ENCODE data around the gene WDR1.

WDR1 gene

GRCh38 chr4:10036807-10037342, 79.7 kb downstream of the WDR1 start:
- DNase-seq, result no peak

DNA sequence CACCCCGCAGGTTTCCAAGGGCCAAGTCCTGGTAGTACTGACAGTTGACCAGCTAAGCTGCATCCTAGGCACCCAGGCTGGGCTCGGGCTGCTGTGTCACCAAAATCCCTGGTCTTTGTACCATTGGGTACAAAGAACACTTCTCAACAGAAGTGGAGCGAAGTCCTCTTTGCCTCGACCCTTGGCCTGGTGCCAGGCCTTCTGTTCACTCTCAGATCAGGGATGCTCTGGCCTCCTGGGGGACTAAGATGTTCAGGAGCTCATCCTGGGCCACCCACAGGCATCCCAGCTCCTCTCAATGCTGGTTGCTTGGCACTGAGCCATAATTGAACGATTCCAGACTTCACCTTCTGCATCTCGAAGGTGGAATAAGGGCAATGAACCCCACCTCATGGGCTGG, 81.5 kb downstream of the WDR1 start:
- DNase-seq, result no peak

GRCh38 chr4:10034612-10035104, 81.9 kb downstream of the WDR1 start:
- DNase-seq, result no peak

GRCh38 chr4:10034136-10034535, 82.5 kb downstream of the WDR1 start:
- no peak for DNase-seq

- DNase-seq, result no peak
Measured at GRCh38 chr4:10033191-10033881, 83.3 kb downstream of the WDR1 start.

- no peak for DNase-seq
Measured at GRCh38 chr4:10032625-10033024, 84.0 kb downstream of the WDR1 start.

- no peak for DNase-seq
Measured at GRCh38 chr4:10031668-10032590, 84.7 kb downstream of the WDR1 start.

DNA sequence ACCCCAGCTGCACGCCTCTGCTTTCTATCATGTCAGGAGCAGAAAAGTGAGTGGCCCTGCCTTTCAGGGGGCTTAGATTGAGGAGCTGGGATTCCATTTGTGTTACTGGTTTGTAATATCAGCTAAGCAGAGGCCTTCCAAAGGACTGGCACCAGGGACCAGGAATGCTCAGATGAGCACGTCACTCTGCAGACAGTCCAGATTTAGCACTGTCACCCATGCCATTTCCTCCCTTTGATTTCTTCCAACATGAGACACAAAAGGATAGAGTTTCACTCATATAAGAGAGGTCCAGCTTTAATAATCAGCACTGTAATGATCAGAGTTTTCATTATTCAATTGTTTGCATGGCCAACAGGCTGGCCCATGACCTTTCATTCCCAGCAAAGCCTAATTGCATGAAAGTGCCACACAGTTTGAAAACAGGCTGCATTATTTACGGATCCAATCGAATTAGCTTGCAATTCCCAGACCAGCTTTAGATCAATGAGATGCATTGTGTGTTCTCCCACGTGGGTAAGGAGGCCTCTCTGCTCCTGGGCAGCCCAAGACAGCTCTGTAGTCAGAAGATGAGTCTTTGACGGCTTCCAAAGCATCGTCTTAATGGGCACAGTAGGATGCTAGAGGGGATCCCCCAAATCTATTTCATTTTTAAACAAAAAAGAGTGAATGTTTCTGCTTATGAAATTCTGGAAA, 85.5 kb downstream of the WDR1 start:
- peak in 5 of 14 donors; percentile 12 to 37 (median 31) for DNase-seq

GRCh38 chr4:10029403-10029802, 87.2 kb downstream of the WDR1 start:
- no peak for DNase-seq

- no peak for DNase-seq
Measured at GRCh38 chr4:10028910-10029309, 87.7 kb downstream of the WDR1 start.

DNA sequence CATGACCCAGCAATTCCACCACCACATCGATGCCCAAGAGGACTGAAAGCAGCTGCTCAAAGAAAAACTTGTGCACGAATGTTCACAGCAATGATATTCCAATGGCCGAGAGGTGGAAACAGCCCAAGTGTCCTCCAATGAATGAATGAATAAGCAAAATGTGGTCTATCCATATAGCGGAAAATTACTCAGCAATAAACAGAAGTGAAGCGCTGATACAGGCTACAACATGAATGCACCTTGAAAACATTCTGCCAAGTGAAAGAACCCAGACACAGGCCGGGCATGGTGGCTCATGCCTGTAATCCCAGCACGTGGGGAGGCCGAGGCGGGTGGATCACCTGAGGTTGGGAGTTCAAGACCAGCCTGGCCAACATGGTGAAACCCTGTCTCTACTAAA, 90.1 kb downstream of the WDR1 start:
- no peak for DNase-seq

DNA sequence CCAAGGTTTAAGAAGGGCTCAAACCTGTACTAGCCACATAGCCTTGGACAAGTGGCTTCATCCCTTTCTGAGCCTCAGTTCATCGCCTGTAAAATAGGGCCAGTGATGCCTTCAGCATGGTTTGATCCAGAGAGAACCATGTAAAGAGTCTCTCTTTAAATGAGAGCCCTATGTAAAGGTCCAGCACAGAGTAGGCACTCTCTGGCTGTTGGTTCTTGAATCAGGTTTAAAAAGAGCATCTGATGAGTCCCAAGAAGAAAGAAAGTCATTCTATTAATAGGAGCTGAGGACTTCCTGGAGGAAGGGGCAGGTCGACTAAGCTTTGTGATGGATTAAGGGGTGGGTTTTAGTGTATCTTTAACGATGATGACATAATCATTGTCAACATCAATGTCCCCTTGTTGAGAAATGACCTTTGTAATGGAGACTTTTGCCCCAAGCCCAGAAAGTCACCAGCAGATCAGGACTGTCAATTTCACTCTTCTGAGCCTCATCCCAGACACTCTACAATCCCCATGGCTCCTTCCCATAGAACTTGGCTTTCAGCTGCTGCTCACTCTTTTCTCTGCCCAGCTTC, 91.3 kb downstream of the WDR1 start:
- no peak for DNase-seq
